Central memory CD4-positive, alpha-beta T cell (primary cell): ENCODE results near the gene GLCCI1.

Experiments
- DNase-seq: peaks from one replicate; pipeline ENCODE4 v3.0.0; 2022

GLCCI1 gene

GRCh38 chr7:8105449-8106095 lies 137.0 kb downstream of the GLCCI1 start:
- DNase-seq = no peak

- DNase-seq = no peak
These were observed 140.8 kb downstream of the GLCCI1 start for GRCh38 chr7:8109196-8110022.

- no peak for DNase-seq
These were observed 142.8 kb downstream of the GLCCI1 start for GRCh38 chr7:8111282-8111960.

GRCh38 chr7:8112685-8113084 lies 144.1 kb downstream of the GLCCI1 start:
- no peak for DNase-seq

DNA sequence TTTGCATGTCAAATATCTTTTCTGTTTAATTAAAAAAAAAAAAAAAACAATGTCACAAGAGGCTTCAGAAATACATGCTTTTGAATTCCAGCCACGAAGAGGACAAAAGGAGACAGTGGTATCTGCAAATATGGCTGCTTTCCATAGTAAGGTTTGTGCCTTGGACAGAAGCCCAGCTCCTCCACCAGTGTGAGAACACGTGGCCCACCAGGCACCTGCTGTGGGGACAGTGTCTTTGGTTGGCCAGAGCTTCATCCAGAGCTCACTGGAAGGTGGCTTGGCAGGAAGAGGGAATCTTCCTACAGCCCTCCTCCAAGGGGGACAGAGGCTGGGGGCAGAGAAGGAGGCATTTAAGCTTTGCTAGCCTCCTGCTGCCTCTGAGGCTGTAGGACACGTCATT lies 144.6 kb downstream of the GLCCI1 start:
- DNase-seq = no peak

GRCh38 chr7:8114175-8114574 lies 145.6 kb downstream of the GLCCI1 start:
- no peak for DNase-seq

- no peak for DNase-seq
These were observed 147.2 kb downstream of the GLCCI1 start for GRCh38 chr7:8115547-8116402.

GRCh38 chr7:8117195-8117594 lies 148.6 kb downstream of the GLCCI1 start:
- no peak for DNase-seq

GRCh38 chr7:8119262-8119661 lies 150.7 kb downstream of the GLCCI1 start:
- DNase-seq = no peak

GRCh38 chr7:8120390-8121058 lies 151.9 kb downstream of the GLCCI1 start:
- DNase-seq = no peak

DNA sequence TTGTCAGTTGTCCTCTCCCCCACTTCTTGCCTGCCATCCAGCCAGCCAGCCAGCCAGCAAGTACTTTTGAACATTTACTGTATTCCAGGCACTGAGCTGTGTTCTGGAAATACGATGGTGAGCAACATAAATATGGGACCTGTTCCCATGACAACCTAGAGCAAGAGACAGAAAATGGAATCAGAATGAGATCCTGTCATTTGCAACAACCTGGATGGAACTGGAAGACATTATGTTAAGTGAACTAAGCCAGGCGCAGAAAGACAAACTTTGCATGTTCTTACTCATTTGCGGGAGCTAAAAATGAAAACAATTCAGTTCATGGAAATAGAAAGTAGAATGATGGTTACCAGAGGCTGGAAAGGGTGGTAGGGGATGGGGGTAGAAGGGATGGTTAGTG lies 152.6 kb downstream of the GLCCI1 start:
- no peak for DNase-seq

DNA sequence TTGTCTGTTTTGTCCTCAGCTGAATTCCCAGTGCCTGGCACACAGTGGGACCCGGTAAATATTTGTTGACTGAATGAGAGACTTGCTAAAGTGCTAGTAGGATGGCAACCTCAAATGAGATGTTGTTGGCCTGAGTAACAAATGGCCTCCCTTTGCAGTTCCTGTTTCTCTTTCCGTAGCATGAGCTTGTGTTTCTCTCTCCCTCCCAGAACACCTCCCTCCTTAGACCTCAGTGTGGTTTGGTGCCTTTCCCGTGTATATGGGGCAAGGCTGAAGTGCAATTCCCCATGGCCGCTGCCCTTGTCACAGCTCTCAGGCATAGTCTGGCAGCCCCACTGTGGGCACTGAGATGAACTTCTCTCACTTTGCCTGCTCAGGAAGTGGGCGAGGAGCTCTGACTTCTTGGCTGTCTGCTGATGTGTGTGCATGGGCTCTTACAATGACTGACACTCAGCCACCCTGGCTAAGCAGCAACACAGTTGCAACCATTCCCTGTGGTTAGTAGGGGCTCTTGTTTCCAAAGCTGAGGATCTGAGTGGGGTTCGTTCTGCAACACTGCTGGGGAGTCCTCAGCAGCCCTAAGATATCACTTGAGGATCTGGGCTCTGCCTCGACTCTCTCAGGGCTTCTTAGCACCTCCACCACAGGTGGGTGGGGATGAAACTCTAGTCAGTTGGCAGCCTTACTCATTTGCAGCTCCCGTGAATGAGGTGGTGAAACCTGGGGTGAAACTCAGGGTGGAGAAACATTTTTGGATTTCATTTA lies 157.3 kb downstream of the GLCCI1 start:
- DNase-seq = peak; percentile 86

GRCh38 chr7:8126601-8127167 lies 158.1 kb downstream of the GLCCI1 start:
- DNase-seq = no peak

- DNase-seq = no peak
These were observed 160.1 kb downstream of the GLCCI1 start for GRCh38 chr7:8128449-8129317.

- no peak for DNase-seq
These were observed 160.7 kb downstream of the GLCCI1 start for GRCh38 chr7:8129318-8129659.

- no peak for DNase-seq
These were observed 162.1 kb downstream of the GLCCI1 start for GRCh38 chr7:8130663-8131062.

DNA sequence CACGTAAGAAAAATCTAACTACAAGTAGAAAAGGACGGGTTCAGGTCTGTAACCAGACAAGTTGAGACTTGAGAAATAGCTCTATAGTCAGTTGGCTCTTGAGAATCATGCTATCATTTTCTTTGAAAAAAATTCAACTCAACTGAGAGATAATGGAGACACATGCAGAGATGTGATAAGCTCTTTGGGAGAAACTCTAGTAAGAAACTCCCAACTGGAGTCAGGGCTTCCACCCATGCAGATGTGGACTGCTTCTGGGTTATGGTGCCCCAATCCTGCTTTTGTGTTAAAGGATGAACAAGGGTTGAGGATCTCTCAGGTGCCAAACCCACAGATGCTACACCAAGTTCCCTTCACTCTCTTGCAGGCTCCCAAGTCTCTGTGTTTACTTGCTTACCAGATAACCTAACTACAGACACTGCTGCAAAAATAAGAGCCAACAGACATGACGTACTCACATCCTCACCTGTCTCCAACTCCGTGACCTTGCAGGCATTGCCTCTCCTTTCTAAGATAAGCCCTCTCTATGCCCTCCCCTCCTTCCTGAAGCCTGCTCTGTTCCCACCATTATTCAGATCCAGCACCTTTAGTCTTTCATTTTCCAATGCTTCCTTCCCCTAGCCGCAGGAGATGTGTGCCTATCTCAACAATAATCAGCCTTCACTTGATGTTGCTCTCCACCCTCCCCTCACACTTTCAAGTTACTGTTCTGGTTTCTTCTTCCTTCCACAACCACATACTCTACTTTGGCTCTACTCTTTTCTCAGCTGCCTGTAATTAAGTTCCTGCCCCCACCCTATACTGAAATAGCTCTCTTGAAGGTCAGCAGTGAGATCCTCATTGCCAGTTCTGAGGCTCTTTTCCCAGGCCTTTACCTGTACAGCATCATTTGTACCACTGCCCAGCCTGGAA lies 163.4 kb downstream of the GLCCI1 start:
- peak; percentile 81 for DNase-seq

- no peak for DNase-seq
These were observed 164.7 kb downstream of the GLCCI1 start for GRCh38 chr7:8133188-8133848.
